ENCODE results near the gene RDH14.

The RDH14 gene

GRCh38 chr2:18522484-18523146, 37.8 kb downstream of the RDH14 start:
- DNase-seq (ENCODE audit: low read depth in 2 of 2), result no peak

- peak; percentile 44 to 47 for DNase-seq (ENCODE audit: low read depth in 2 of 2)
Observed at GRCh38 chr2:18520451-18521425, 39.7 kb downstream of the RDH14 start.

- no peak for DNase-seq (ENCODE audit: low read depth in 2 of 2)
Observed at GRCh38 chr2:18519914-18520450, 40.5 kb downstream of the RDH14 start.

- no peak for DNase-seq (ENCODE audit: low read depth in 2 of 2)
Observed at GRCh38 chr2:18518116-18519111, 42.0 kb downstream of the RDH14 start.

GRCh38 chr2:18517386-18517785, 43.1 kb downstream of the RDH14 start:
- DNase-seq (ENCODE audit: low read depth in 2 of 2), result no peak

GRCh38 chr2:18516112-18516511, 44.3 kb downstream of the RDH14 start:
- DNase-seq (ENCODE audit: low read depth in 2 of 2), result no peak

GRCh38 chr2:18514526-18515461, 45.7 kb downstream of the RDH14 start:
- no peak for DNase-seq (ENCODE audit: low read depth in 2 of 2)

- no peak for DNase-seq (ENCODE audit: low read depth in 2 of 2)
Observed at GRCh38 chr2:18510775-18511174, 49.7 kb downstream of the RDH14 start.

GRCh38 chr2:18506883-18507509, 53.5 kb downstream of the RDH14 start:
- DNase-seq (ENCODE audit: low read depth in 2 of 2), result no peak

- DNase-seq (ENCODE audit: low read depth in 2 of 2), result no peak
Observed at GRCh38 chr2:18505703-18506341, 54.6 kb downstream of the RDH14 start.
